HCT116 (cell line): Measurements from ENCODE around the gene GAL. TPM values are rescaled to one million over a fixed set of nuclear protein-coding genes. Genes with fewer than 3 reads are reported as not detected.
A peak's percentile ranks its signal among the peaks of the same experiment; 100 is the strongest.

ENCODE experiments used
- ATAC-seq: fragments of 200-7000 bp; cut with Tn5 transposase; 2 replicates; pipeline ENCODE4 v1.9.1; 2020; ENCODE audit warnings: mild to moderate bottlenecking, moderate library complexity
- BruUV-seq: library from RNA; stranded (reverse); fragments of 400-500 nt; replicated peaks from 2 replicates; lab custom pipeline; 2021; lab: Mats Ljungman, UMichigan
- CTCF ChIA-PET: fragments of 300-600 bp; sonication (Branson Sonifier 250); formaldehyde crosslinking; loops from one replicate; lab custom pipeline; 2021; ENCODE audit warnings: antibody characterized with exemption; lab: Charles Lee
- POLR2A ChIA-PET: fragments of 300-600, 350-600 bp; sonication (Branson Sonifier 250); formaldehyde crosslinking; loops from one replicate; lab custom pipeline; 2021; ENCODE audit warnings: antibody characterized with exemption; lab: Charles Lee
- RAD21 ChIA-PET, 2 experiments: fragments of 300-600 bp; sonication (Branson Sonifier 250); formaldehyde crosslinking; loops; one replicate each; lab custom pipeline; 2023; ENCODE audit warnings: low total read pairs in 2 of 2; ENCODE audit not compliant: uncharacterized antibody in 2 of 2, unreplicated experiment in 2 of 2, low non-redundant PET in 1 of 2; lab: Charles Lee
- DNase-seq: peaks from one replicate; pipeline ENCODE4 v3.0.0-alpha.2; 2010; ENCODE audit warnings: low read depth, low spot score
- H2AFZ ChIP-seq: fragments of 200-600 bp; shearing (Covaris generic), sonication (generic); 2 replicates; pipeline ENCODE4 v1.6.1; 2017; ENCODE audit warnings: low read depth, mixed run types, mixed read lengths, antibody characterized with exemption, low read length; ENCODE audit not compliant: poor library complexity, severe bottlenecking
- H3K27ac ChIP-seq: 2 replicates; pipeline ENCODE4 v1.5.1; 2012; ENCODE audit warnings: low read depth, low read length
- H3K27me3 ChIP-seq: fragments of 200-600 bp; sonication (generic); 2 replicates; pipeline ENCODE4 v1.6.1; 2016; ENCODE audit warnings: mixed run types, low read length, mixed read lengths; ENCODE audit not compliant: insufficient read depth
- H3K36me3 ChIP-seq, 2 experiments: fragments of 200-500 bp in 1 of 2; fragments of 200-600 bp in 1 of 2; sonication (Bioruptor generic) in 1 of 2; sonication (generic) in 1 of 2; 2 replicates each; pipeline versions ENCODE4 v1.5.1 to v1.6.1; 2014 to 2016; ENCODE audit warnings: low read length in 2 of 2, inconsistent platforms in 1 of 2, mixed read lengths in 1 of 2, mixed run types in 1 of 2; ENCODE audit not compliant: insufficient read depth in 2 of 2, control insufficient read depth in 1 of 2
- H3K4me1 ChIP-seq, 2 experiments: fragments of 200-600 bp in 1 of 2; sonication (generic) in 1 of 2; 2 replicates each; pipeline versions ENCODE4 v1.5.1 to v1.6.1; 2012 to 2017; ENCODE audit warnings: low read length in 2 of 2, inconsistent platforms in 1 of 2, mild to moderate bottlenecking in 1 of 2, mixed read lengths in 1 of 2, mixed run types in 1 of 2, moderate library complexity in 1 of 2; ENCODE audit not compliant: insufficient read depth in 2 of 2, control insufficient read depth in 1 of 2
- H3K4me2 ChIP-seq: fragments of 200-600 bp; sonication (generic); 2 replicates; pipeline ENCODE4 v1.6.1; 2017; ENCODE audit warnings: mixed run types, low read length, mixed read lengths
- H3K4me3 ChIP-seq, 2 experiments: fragments of 200-600 bp in 1 of 2; sonication (generic) in 1 of 2; replicated peaks in 1 of 2; 2 replicates each; pipeline ENCODE4 v1.5.1; 2011 to 2016; ENCODE audit warnings: low read length in 2 of 2, control low read depth in 1 of 2, low read depth in 1 of 2, mild to moderate bottlenecking in 1 of 2, mixed read lengths in 1 of 2, mixed run types in 1 of 2
- H3K79me2 ChIP-seq: fragments of 200-600 bp; sonication (generic); 2 replicates; pipeline ENCODE4 v1.6.1; 2017; ENCODE audit warnings: mild to moderate bottlenecking, mixed run types, low read length, moderate library complexity, mixed read lengths; ENCODE audit not compliant: insufficient read depth
- H3K9ac ChIP-seq: fragments of 200-600 bp; sonication (generic); 2 replicates; pipeline ENCODE4 v1.6.1; 2016; ENCODE audit warnings: low read length, mixed read lengths
- H3K9me2 ChIP-seq: fragments of 200-600 bp; sonication (generic), shearing (Covaris generic); 2 replicates; pipeline ENCODE4 v1.6.1; 2017; ENCODE audit warnings: mixed run types, mild to moderate bottlenecking, moderate library complexity; ENCODE audit not compliant: insufficient read depth
- H3K9me3 ChIP-seq, 2 experiments: fragments of 200-500 bp in 1 of 2; fragments of 200-600 bp in 1 of 2; sonication (Bioruptor generic) in 1 of 2; sonication (generic) in 1 of 2; 2 replicates each; pipeline ENCODE4 v1.6.1; 2014 to 2017; ENCODE audit warnings: low read length in 2 of 2, mixed read lengths in 2 of 2, inconsistent platforms in 1 of 2, low read depth in 1 of 2, mild to moderate bottlenecking in 1 of 2, mixed run types in 1 of 2, moderate library complexity in 1 of 2; ENCODE audit not compliant: control insufficient read depth in 1 of 2, insufficient read depth in 1 of 2
- H4K20me1 ChIP-seq: fragments of 200-600 bp; sonication (generic), shearing (Covaris generic); 2 replicates; pipeline ENCODE4 v1.6.1; 2017; ENCODE audit warnings: mixed run types, mild to moderate bottlenecking, moderate library complexity; ENCODE audit not compliant: insufficient read depth
- EGR1 ChIP-seq: IDR thresholded peaks from 2 replicates; pipeline ENCODE4 v1.6.1; 2012; ENCODE audit warnings: low read depth
- ELF1 ChIP-seq: IDR thresholded peaks from 2 replicates; pipeline ENCODE4 v1.6.1; 2012; ENCODE audit warnings: low read depth, borderline replicate concordance
- EZH2 ChIP-seq: fragments of 200-600 bp; sonication (generic); IDR thresholded peaks from 2 replicates; pipeline ENCODE4 v1.6.1; 2017; ENCODE audit warnings: antibody characterized with exemption, mixed run types
- FOSL1 ChIP-seq: IDR thresholded peaks from 2 replicates; pipeline ENCODE4 v1.6.1; 2012; ENCODE audit warnings: low read depth
- RAD21 ChIP-seq: IDR thresholded peaks from 2 replicates; pipeline ENCODE4 v1.6.1; 2012; ENCODE audit warnings: low read depth, mild to moderate bottlenecking
- SIN3A ChIP-seq: IDR thresholded peaks from 2 replicates; pipeline ENCODE4 v1.6.1; 2012; ENCODE audit warnings: low read depth
- SP1 ChIP-seq: IDR thresholded peaks from 2 replicates; pipeline ENCODE4 v1.6.1; 2012; ENCODE audit warnings: low read depth
- SRF ChIP-seq: IDR thresholded peaks from 2 replicates; pipeline ENCODE4 v1.6.1; 2012; ENCODE audit warnings: low read depth
- TCF7L2 ChIP-seq: IDR thresholded peaks from 2 replicates; pipeline ENCODE4 v1.7.0; 2011; ENCODE audit warnings: borderline replicate concordance, inconsistent platforms; ENCODE audit not compliant: insufficient read depth, insufficient read length; ENCODE audit errors: extremely low read depth
- YY1 ChIP-seq: IDR thresholded peaks from 2 replicates; pipeline ENCODE4 v1.6.1; 2011; ENCODE audit warnings: low read length, low read depth, moderate library complexity, mild to moderate bottlenecking; ENCODE audit not compliant: insufficient replicate concordance; ENCODE audit errors: extremely low read depth
- ZFX ChIP-seq: fragments of 450-650 bp; IDR thresholded peaks from 2 replicates; pipeline ENCODE4 v1.6.1; 2017
- intact Hi-C: fragments of 100-400 bp; cut with micrococcal nuclease; formaldehyde crosslinking; loops from 2 replicates; pipeline ENCODE4 v1.10.0; 2022
- total RNA-seq: library from RNA; stranded (reverse); gene quantifications from one replicate; pipeline ENCODE4 v1.2.1, GENCODE V29; 2021; ENCODE audit not compliant: unreplicated experiment
- TF ChIP-seq, protein P1 (sequence below), 3 experiments: fragments of 200-600 bp in 1 of 3; sonication (generic) in 1 of 3; IDR thresholded peaks in 2 of 3; conservative IDR thresholded peaks in 1 of 3; 2 replicates each; pipeline ENCODE4 v1.5.1; 2012 to 2017; ENCODE audit warnings: low read depth in 2 of 3, low read length in 2 of 3, antibody characterized with exemption in 1 of 3, borderline replicate concordance in 1 of 3, control low read depth in 1 of 3, mild to moderate bottlenecking in 1 of 3, mixed read lengths in 1 of 3, mixed run types in 1 of 3, moderate library complexity in 1 of 3; ENCODE audit not compliant: insufficient read depth in 1 of 3
- TF ChIP-seq, protein P2 (sequence below): IDR thresholded peaks from 2 replicates; pipeline ENCODE4 v1.6.1; 2012

Gene GAL
- total RNA-seq, 1 experiment from 2014 or later = 83.1 TPM

- H4K20me1 ChIP-seq = no peaks in the 10 kb centered on the region
- intact Hi-C loops = no loop called here
- no peaks in the 10 kb centered on the region for H3K36me3 ChIP-seq
- no peak overlapping the region for H2AFZ ChIP-seq
- no peaks in the 10 kb centered on the region for H3K27me3 ChIP-seq
- ATAC-seq (no peak), DNase-seq (no peak)
- CTCF ChIA-PET = interaction anchor here (0.7 kb wide), 1 partner anchor 41 kb away, joined by 3 read pairs; no protein-coding TSS in a partner anchor
- no peaks in the 10 kb centered on the region for H3K9me3 ChIP-seq
- H3K9ac ChIP-seq = no peak overlapping the region
- H3K4me1 ChIP-seq = peaks cover 15 to 46% of the 10 kb centered on the region in 2 experiments
- no TSS peak for BruUV-seq
- no peak overlapping the region for H3K4me2 ChIP-seq
- no peak overlapping the region for H3K4me3 ChIP-seq
- H3K27ac ChIP-seq = no peak overlapping the region
- no peaks in the 10 kb centered on the region for H3K9me2 ChIP-seq
- TF ChIP-seq FOSL1 (no peak), EZH2 (no peak)
- H3K79me2 ChIP-seq = peaks cover 8% of the 10 kb centered on the region; the same call in 1 of the 2 replicates
- POLR2A ChIA-PET = no interaction called here
- RAD21 ChIA-PET = no interaction called here
Measured at GRCh38 chr11:68680541-68681231, 3.7 kb upstream of the GAL start.

GRCh38 chr11:68682531-68682961 is 1.8 kb upstream of the GAL start:
- CTCF ChIA-PET = no interaction called here
- Histone ChIP-seq H3K27me3 (no peaks in the 10 kb centered on the region), H3K4me1 (peaks cover 5 to 39% of the 10 kb centered on the region in 2 experiments; a peak in 3 of 4 replicates), H3K9me2 (no peaks in the 10 kb centered on the region), H3K36me3 (peaks cover 0 to 8% of the 10 kb centered on the region in 2 experiments; a peak in 1 of 4 replicates), H2AFZ (no peak overlapping the region), H3K79me2 (peaks cover 10% of the 10 kb centered on the region; the same call in 1 of the 2 replicates), H3K9ac (no peak overlapping the region), H3K4me3 (no peak overlapping the region), H3K4me2 (peak overlapping the region; percentile 35), H3K9me3 (no peaks in the 10 kb centered on the region), H3K27ac (no peak overlapping the region), H4K20me1 (no peaks in the 10 kb centered on the region)
- TF ChIP-seq SRF (no peak), SP1 (no peak), TCF7L2 (no peak), YY1 (no peak), FOSL1 (no peak), SIN3A (no peak), ZFX (no peak), EGR1 (no peak), RAD21 (no peak), ELF1 (no peak)
- TF ChIP-seq, protein P1, sequence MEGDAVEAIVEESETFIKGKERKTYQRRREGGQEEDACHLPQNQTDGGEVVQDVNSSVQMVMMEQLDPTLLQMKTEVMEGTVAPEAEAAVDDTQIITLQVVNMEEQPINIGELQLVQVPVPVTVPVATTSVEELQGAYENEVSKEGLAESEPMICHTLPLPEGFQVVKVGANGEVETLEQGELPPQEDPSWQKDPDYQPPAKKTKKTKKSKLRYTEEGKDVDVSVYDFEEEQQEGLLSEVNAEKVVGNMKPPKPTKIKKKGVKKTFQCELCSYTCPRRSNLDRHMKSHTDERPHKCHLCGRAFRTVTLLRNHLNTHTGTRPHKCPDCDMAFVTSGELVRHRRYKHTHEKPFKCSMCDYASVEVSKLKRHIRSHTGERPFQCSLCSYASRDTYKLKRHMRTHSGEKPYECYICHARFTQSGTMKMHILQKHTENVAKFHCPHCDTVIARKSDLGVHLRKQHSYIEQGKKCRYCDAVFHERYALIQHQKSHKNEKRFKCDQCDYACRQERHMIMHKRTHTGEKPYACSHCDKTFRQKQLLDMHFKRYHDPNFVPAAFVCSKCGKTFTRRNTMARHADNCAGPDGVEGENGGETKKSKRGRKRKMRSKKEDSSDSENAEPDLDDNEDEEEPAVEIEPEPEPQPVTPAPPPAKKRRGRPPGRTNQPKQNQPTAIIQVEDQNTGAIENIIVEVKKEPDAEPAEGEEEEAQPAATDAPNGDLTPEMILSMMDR (IDR thresholded peaks at IDR 0.05 in 2 of 3, conservative IDR thresholded peaks at IDR 0.05 in 1 of 3; ENCODE audit: borderline replicate concordance in 1 of 3, insufficient read depth in 1 of 3, low read depth in 2 of 3, low read length in 2 of 3) = no peak
- TF ChIP-seq, protein P2, sequence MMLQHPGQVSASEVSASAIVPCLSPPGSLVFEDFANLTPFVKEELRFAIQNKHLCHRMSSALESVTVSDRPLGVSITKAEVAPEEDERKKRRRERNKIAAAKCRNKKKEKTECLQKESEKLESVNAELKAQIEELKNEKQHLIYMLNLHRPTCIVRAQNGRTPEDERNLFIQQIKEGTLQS = no peak
- no TSS peak for BruUV-seq
- POLR2A ChIA-PET = no interaction called here
- DNase-seq (no peak), ATAC-seq (no peak)
- RAD21 ChIA-PET = no interaction called here
- intact Hi-C loops = no loop called here
